ENCODE data around the gene CHST8. TPM values are rescaled to one million over a fixed set of nuclear protein-coding genes. Genes with fewer than 3 reads are reported as not detected.

The CHST8 gene
- total and polyA plus RNA-seq, 2 experiments from 2014 or later: 9.3 to 38.2 TPM

DNA sequence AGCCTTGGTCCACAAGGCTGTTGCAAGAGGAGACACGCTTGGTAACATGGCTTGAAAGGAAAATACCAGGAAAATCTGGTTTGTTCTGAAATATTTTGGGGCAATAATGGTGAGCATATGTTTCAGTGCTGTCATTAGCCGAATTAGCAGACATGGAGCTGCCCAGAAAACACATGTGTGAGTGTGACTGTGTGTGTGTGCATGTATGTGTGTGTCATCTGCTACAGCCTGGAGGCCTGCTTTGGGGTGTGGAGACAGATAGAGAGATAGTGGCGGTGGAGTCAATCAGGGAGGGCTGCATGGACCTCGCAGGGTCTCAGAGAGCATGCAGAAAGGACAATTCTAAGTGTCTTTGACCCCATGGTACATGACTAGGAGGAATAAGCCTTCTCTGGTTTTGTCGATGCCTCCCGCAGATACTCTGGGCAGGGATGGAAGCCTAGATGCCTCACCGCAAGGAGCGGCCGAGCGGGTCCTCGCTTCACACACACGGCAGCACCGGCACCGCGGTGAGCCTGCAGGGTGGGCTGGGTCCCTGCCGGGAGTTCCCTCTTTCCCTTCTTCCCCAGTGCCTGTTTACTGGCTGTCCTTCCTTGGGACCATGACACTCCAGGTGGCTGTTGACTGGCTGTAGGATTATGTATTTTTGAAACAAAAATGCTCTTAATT is 178.4 kb downstream of the CHST8 start:
- no peak overlapping the region for H3K27ac Mint-ChIP-seq
- Histone ChIP-seq H3K9me2 (ENCODE audit: insufficient read depth) (no peaks in the 10 kb centered on the region), H4K20me1 (replicated peaks; ENCODE audit: insufficient read depth) (peaks cover 10% of the 10 kb centered on the region; the same call in 1 of the 2 replicates), H3K27me3 (ENCODE audit: insufficient read depth) (no peaks in the 10 kb centered on the region), H3K4me1 (ENCODE audit: insufficient read depth) (peaks cover 14% of the 10 kb centered on the region), H3K4me2 (peak overlapping the region; percentile 96), H3K36me3 (ENCODE audit: insufficient read depth) (no peaks in the 10 kb centered on the region; the same call in 1 of the 2 replicates), H3F3A (replicated peaks; ENCODE audit: low read depth) (0 out of 2 replicates have a peak, but pooled peaks cover 5% of the 10 kb centered on the region), H3K79me2 (replicated peaks; ENCODE audit: insufficient read depth) (0 out of 2 replicates have a peak, but pooled peaks cover 11% of the 10 kb centered on the region), H3K4me3 (peak overlapping the region; percentile 88), H2AFZ (no peak overlapping the region), H3K27ac (ENCODE audit: low read depth) (peak overlapping the region; percentile 77)
- peaks cover 18% of the 10 kb centered on the region for H3K4me1 Mint-ChIP-seq
- H3K36me3 Mint-ChIP-seq (ENCODE audit: low read depth): peaks cover 56% of the 10 kb centered on the region
- TF ChIP-seq POLR2AphosphoS5 (IDR thresholded peaks at IDR 0.05; ENCODE audit: low read depth) (no peak), EZH2 (IDR thresholded peaks at IDR 0.05; ENCODE audit: low read depth, unreplicated experiment) (no peak), STAT1 (IDR thresholded peaks at IDR 0.05; ENCODE audit: unreplicated experiment) (no peak), ZNF331 (CRISPR knock-in tag; IDR thresholded peaks at IDR 0.05; ENCODE audit: low read depth) (no peak), ZNF114 (CRISPR knock-in tag; IDR thresholded peaks at IDR 0.05) (no peak), EZH2phosphoT487 (IDR thresholded peaks at IDR 0.05; ENCODE audit: unreplicated experiment) (no peak), NANOG (IDR thresholded peaks at IDR 0.05; ENCODE audit: borderline replicate concordance) (no peak), CREB1 (CRISPR knock-in tag; IDR thresholded peaks at IDR 0.05; ENCODE audit: low read depth) (no peak), JUNB (IDR thresholded peaks at IDR 0.05; ENCODE audit: unreplicated experiment) (no peak)
- TF ChIP-seq, protein P1, sequence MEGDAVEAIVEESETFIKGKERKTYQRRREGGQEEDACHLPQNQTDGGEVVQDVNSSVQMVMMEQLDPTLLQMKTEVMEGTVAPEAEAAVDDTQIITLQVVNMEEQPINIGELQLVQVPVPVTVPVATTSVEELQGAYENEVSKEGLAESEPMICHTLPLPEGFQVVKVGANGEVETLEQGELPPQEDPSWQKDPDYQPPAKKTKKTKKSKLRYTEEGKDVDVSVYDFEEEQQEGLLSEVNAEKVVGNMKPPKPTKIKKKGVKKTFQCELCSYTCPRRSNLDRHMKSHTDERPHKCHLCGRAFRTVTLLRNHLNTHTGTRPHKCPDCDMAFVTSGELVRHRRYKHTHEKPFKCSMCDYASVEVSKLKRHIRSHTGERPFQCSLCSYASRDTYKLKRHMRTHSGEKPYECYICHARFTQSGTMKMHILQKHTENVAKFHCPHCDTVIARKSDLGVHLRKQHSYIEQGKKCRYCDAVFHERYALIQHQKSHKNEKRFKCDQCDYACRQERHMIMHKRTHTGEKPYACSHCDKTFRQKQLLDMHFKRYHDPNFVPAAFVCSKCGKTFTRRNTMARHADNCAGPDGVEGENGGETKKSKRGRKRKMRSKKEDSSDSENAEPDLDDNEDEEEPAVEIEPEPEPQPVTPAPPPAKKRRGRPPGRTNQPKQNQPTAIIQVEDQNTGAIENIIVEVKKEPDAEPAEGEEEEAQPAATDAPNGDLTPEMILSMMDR (conservative IDR thresholded peaks at IDR 0.05; ENCODE audit: low read depth in 2 of 2): no peak
- TF ChIP-seq, protein P2, sequence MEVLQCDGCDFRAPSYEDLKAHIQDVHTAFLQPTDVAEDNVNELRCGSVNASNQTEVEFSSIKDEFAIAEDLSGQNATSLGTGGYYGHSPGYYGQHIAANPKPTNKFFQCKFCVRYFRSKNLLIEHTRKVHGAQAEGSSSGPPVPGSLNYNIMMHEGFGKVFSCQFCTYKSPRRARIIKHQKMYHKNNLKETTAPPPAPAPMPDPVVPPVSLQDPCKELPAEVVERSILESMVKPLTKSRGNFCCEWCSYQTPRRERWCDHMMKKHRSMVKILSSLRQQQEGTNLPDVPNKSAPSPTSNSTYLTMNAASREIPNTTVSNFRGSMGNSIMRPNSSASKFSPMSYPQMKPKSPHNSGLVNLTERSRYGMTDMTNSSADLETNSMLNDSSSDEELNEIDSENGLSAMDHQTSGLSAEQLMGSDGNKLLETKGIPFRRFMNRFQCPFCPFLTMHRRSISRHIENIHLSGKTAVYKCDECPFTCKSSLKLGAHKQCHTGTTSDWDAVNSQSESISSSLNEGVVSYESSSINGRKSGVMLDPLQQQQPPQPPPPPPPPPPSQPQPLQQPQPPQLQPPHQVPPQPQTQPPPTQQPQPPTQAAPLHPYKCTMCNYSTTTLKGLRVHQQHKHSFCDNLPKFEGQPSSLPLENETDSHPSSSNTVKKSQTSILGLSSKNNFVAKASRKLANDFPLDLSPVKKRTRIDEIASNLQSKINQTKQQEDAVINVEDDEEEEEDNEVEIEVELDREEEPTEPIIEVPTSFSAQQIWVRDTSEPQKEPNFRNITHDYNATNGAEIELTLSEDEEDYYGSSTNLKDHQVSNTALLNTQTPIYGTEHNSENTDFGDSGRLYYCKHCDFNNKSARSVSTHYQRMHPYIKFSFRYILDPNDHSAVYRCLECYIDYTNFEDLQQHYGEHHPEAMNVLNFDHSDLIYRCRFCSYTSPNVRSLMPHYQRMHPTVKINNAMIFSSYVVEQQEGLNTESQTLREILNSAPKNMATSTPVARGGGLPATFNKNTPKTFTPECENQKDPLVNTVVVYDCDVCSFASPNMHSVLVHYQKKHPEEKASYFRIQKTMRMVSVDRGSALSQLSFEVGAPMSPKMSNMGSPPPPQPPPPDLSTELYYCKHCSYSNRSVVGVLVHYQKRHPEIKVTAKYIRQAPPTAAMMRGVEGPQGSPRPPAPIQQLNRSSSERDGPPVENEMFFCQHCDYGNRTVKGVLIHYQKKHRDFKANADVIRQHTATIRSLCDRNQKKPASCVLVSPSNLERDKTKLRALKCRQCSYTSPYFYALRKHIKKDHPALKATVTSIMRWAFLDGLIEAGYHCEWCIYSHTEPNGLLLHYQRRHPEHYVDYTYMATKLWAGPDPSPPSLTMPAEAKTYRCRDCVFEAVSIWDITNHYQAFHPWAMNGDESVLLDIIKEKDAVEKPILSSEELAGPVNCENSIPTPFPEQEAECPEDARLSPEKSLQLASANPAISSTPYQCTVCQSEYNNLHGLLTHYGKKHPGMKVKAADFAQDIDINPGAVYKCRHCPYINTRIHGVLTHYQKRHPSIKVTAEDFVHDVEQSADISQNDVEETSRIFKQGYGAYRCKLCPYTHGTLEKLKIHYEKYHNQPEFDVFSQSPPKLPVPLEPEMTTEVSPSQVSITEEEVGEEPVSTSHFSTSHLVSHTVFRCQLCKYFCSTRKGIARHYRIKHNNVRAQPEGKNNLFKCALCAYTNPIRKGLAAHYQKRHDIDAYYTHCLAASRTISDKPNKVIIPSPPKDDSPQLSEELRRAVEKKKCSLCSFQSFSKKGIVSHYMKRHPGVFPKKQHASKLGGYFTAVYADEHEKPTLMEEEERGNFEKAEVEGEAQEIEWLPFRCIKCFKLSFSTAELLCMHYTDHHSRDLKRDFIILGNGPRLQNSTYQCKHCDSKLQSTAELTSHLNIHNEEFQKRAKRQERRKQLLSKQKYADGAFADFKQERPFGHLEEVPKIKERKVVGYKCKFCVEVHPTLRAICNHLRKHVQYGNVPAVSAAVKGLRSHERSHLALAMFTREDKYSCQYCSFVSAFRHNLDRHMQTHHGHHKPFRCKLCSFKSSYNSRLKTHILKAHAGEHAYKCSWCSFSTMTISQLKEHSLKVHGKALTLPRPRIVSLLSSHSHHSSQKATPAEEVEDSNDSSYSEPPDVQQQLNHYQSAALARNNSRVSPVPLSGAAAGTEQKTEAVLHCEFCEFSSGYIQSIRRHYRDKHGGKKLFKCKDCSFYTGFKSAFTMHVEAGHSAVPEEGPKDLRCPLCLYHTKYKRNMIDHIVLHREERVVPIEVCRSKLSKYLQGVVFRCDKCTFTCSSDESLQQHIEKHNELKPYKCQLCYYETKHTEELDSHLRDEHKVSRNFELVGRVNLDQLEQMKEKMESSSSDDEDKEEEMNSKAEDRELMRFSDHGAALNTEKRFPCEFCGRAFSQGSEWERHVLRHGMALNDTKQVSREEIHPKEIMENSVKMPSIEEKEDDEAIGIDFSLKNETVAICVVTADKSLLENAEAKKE (CRISPR knock-in tag; IDR thresholded peaks at IDR 0.05): no peak
- TF ChIP-seq, protein P3, sequence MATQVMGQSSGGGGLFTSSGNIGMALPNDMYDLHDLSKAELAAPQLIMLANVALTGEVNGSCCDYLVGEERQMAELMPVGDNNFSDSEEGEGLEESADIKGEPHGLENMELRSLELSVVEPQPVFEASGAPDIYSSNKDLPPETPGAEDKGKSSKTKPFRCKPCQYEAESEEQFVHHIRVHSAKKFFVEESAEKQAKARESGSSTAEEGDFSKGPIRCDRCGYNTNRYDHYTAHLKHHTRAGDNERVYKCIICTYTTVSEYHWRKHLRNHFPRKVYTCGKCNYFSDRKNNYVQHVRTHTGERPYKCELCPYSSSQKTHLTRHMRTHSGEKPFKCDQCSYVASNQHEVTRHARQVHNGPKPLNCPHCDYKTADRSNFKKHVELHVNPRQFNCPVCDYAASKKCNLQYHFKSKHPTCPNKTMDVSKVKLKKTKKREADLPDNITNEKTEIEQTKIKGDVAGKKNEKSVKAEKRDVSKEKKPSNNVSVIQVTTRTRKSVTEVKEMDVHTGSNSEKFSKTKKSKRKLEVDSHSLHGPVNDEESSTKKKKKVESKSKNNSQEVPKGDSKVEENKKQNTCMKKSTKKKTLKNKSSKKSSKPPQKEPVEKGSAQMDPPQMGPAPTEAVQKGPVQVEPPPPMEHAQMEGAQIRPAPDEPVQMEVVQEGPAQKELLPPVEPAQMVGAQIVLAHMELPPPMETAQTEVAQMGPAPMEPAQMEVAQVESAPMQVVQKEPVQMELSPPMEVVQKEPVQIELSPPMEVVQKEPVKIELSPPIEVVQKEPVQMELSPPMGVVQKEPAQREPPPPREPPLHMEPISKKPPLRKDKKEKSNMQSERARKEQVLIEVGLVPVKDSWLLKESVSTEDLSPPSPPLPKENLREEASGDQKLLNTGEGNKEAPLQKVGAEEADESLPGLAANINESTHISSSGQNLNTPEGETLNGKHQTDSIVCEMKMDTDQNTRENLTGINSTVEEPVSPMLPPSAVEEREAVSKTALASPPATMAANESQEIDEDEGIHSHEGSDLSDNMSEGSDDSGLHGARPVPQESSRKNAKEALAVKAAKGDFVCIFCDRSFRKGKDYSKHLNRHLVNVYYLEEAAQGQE (IDR thresholded peaks at IDR 0.05; ENCODE audit: unreplicated experiment): no peak
- TF ChIP-seq, protein P4, sequence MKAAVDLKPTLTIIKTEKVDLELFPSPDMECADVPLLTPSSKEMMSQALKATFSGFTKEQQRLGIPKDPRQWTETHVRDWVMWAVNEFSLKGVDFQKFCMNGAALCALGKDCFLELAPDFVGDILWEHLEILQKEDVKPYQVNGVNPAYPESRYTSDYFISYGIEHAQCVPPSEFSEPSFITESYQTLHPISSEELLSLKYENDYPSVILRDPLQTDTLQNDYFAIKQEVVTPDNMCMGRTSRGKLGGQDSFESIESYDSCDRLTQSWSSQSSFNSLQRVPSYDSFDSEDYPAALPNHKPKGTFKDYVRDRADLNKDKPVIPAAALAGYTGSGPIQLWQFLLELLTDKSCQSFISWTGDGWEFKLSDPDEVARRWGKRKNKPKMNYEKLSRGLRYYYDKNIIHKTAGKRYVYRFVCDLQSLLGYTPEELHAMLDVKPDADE (IDR thresholded peaks at IDR 0.05): no peak
- H3K9me3 Mint-ChIP-seq: no peaks in the 10 kb centered on the region; the same call in 2 of the 3 replicates
- no peak for DNase-seq (ENCODE audit: low spot score)
- peak overlapping the region; percentile 88 for H3K4me3 Mint-ChIP-seq
- ATAC-seq: no peak
- H3K27me3 Mint-ChIP-seq (ENCODE audit: insufficient read depth, low read depth, poor library complexity): peaks cover 24% of the 10 kb centered on the region

Measured in GM23338 (cell line).